Activated CD8-positive, alpha-beta memory T cell treated with anti-CD3 and anti-CD28 coated beads for 24 hours (primary cell): ENCODE data around the gene GTPBP2.
"Not testable (repeated sequence)": the region's sequence is repeated elsewhere in the genome, so short reads cannot be mapped to it uniquely, and the experiment has no call there.

Source experiments
- DNase-seq: peaks from one replicate; pipeline ENCODE4 v3.0.0-alpha.2; 2020

The GTPBP2 gene

DNA sequence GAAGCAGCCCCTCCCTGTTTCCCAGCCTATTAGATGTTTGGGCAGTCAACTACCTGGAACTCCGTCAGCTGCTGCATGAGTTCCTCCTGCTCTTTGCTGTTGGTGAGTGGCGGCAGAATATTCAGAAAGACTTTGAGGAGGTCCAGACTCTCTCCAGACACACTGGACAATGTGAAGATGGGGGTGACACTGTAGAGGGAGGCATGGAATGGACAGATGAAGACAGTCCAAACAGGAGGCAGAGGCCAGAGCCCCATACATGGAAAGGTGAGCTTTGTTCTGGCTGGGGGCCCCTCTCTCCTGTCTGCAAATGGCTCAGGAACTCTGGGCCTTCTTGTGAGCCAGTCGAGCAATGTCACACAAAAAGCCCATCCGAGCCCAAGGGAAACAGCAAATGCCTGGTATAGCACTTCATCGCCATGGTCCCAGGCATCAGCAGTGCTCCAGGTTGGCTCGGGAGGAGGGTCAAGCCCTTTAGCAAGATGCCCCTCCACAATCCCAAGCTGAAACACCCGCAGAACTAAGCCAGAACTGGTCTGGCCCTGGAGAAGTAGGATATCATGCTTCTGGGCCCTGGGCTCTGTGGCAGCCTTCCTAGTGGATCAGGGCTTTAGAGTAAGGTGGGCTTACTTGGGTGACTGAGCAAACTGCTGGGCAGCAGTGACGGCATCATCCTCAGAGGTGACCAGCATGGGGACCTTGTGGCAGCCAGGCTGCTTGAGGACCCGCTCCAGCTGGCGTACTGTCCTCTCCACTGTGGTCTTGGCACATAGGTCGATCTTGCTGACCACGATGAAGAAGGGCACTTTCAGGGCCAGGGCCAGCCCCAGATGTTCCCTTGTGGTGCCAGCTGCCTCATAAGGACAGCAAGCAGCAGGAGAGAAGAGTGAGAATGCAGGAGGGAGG is 4.9 kb downstream of the GTPBP2 start:
- DNase-seq, result no peak

DNA sequence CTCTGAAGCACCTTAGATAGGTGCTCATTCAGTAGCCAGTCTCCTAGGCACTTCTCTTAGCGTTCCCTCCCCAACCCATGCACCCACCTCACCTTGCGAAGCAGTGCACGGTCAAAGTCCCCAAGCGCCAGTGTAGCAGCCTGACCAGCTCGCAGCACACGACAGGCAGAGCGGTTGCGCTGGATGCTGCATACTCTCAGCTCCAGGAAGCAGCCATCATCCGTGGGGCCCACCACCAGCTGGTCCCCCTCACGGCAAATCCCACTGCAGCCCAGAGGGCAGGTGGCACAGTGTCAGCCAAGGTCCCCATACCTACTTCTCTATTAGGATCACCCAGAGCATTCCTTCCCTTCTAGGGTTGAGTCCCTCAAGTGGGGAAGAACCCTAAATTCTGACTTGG is 6.5 kb downstream of the GTPBP2 start:
- no peak for DNase-seq

DNA sequence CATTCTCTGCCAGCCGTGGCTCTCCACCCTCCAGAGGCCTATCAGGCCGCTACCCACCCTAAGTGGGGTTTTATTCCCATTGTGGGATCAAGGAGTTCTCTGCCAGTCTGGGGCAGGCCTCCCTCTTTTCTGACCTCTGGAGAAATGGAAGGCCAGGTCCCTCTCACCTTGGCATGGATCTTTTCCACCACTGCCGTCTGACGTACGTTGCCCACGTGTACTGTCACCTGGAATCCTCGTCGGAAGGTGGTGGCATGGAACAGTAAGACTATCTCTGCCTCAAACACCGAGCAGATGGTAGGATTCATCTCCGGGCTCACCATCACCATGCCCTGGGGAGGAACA is 7.3 kb downstream of the GTPBP2 start:
- DNase-seq, result no peak

DNA sequence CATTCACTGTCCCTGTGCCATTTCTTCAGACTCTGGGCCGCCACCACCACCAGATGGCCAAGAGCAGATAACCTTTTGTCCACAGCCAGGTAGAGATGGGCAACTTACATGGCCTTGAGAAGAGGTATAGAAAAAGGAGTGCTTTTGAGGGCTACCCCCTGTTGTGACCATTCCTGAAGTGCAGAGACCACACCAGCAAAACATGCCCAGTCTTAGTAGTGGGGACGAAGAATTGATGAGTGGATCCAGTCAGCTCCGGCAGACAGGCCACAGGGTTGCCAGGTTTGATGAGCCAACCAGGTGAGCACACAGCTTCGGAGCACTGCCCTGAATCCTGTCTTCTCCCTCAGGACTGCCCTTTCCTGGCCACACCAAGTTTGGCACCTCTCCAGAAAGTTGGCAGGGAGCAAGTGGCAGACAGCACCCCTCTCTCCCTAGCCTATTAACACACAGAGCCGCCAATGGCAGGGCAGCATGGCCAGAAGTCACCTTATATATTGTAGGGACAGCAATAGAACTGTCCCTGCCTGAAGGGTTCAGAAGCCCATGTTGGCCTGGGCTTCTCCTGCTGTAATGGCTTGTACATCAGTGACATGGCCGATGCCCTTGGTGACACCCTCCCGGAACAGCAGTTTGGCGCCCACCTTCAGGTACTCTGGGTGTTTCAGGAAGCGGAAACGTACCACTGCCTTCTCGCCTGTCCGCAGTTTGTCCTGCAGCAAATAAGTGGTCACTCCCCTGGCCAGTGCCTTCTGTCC is 7.8 kb downstream of the GTPBP2 start:
- no peak for DNase-seq

DNA sequence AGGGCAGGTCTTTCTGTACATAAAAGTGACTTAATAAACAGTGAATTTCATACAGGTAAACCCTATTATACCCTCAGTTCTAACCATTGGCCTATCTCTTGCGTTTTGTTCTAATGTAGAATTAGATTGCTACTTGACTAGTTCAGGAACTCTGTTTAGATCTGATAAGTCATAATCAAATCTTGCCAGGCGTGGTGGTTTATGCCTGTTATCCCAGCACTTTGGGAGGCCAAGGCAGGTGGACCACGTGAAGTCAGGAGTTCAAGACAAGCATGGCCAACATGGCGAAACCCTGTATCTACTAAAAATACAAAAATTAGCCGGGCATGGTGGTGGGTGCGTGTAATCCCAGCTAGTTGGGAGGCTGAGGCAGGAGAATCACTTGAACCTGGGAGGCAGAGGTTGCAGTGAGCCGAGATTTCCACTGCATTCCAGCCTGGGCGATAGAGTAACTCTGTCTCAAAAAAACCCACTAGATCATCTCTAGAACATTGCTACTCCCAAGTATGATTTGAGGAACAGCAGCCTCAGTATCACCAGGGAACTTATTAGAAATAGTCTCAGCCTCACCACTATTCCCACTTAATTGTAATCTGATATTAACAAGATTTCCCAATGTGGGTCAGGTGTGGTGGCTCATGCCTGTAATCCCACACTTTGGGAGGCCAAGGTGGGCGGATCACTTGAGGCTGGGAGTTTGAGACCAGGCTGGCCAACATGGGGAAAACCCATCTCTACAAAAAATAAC is 12.2 kb downstream of the GTPBP2 start:
- no peak for DNase-seq

DNA sequence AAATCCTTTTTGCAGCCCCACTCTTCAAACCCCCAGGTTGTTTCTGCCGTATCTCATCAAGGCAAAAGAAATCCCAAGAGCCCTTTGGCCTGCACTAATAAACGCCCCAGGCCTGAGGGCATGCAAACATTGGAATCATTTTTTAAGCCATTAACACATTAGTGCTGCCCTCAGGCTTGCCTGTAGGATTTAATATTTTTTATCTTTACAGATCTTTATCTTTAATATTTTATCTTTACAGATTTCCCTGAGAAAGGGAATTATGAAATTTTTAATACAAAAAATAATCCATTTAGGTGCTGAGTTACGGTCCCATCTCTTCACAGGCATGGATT is 14.7 kb downstream of the GTPBP2 start:
- DNase-seq, result no peak

DNA sequence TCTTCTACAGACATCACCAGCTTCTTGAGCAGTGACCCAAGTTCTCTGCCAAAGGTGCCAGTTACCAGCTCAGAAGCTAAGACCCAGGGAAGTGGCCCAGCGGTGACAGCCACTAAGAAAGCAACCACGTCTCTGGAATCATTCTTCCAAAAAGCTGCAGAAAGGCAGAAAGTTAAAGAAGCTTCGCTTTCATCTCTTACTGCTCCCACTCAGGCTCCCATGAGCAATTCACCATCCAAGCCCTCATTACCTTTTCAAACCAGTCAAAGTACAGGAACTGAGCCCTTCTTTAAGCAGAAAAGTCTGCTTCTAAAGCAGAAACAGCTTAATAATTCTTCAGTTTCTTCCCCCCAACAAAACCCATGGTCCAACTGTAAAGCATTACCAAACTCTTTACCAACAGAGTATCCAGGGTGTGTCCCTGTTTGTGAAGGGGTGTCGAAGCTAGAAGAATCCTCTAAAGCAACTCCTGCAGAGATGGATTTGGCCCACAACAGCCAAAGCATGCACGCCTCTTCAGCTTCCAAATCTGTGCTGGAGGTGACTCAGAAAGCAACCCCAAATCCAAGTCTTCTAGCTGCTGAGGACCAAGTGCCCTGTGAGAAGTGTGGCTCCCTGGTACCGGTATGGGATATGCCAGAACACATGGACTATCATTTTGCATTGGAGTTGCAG is 15.2 kb downstream of the GTPBP2 start:
- DNase-seq, result no peak

DNA sequence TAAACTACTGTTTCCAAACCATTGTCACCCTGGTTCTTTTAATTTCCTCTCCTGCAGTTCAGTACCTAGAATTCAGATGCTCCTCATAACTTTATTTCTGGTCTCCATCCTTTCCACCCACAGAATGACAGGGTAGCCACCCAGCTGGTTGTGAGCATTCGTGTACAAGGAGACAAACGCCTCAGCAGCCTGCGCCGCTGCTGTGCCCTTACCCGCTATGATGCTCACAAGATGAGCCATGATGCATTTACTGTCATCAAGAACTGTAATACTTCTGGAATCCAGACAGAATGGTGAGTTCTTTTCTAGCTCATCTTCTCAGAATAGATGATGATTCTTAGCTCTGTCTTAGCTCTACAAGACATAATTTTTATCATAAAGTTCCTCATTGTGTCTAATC is 18.6 kb downstream of the GTPBP2 start:
- DNase-seq, result no peak

DNA sequence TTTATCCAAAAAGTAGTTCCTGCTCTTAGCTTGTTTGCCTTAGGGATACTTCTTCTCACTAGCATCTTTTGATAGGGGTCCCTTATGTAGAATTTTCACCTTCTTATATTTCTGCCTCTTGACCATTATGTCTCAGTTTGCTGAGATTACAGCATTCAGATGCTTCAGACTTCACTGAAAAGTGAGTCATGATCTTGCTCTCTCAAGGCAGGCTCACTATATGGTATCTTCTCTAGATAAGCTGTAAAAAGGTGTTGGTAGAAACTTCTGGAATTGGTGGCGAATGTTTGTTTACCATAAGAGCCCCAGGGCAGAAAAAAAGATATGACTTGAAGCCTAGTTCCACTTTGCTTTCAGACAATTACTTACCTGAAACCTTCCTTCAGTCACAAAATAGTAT is 19.7 kb downstream of the GTPBP2 start:
- no peak for DNase-seq

DNA sequence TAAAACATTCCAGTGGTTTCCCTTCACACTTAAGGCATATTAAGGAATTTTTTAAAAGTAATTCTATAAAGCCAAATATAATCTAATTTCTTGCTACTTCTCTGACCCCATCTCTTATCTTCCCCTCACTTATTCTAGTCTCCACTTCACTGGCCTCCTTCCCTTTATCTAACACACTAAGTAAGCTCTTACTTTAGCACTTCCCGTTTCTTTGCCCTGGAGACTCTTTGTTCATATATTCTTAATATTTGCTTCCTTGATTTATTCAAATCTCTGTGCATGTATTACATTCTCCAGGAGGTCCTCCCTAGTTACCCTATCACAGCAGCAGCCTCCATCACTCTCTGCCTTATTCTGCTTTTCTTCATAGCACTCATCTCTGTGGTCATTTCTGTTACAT is 20.3 kb downstream of the GTPBP2 start:
- DNase-seq, result no peak

DNA sequence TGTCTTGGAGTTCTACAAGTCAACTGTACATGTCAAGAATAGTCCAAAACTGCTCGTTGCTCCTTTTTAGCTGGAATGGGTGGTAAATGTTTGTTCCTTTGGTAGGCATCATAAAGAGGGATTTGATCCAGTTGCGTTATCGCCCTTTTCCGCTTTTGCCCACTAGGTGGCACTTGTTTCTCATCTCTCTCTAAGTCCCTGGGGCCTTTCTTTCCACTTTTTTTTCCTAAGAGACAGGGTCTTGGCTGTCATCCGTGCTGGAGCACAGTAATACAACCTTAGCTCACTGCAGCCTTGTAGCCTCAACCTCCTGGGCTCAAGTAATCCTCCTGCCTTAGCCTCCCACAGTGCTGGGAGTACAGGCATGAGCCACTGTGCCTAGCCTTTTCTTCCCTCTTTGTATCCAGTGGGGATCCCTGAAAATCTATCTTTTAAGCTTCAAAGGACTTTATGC is 20.7 kb downstream of the GTPBP2 start:
- DNase-seq, result peak; percentile 79

DNA sequence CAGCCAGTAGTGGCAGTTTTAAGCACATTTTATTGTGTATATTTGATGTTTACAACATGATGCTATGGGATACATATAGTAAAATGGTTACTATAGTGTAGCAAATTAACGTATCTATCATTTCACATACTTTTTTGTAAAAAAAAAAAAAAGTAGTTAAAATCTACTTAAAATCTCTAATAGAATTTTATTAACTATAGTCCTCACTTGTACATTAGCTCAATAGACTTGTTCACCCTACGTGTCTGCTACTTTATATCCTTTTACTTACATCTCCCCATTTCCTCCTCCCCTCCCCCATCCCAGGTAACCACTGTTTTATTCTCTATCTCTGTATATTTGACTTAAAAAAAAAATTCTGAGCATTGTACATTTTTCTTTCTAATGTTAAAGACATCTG is 23.0 kb downstream of the GTPBP2 start:
- no peak for DNase-seq

DNA sequence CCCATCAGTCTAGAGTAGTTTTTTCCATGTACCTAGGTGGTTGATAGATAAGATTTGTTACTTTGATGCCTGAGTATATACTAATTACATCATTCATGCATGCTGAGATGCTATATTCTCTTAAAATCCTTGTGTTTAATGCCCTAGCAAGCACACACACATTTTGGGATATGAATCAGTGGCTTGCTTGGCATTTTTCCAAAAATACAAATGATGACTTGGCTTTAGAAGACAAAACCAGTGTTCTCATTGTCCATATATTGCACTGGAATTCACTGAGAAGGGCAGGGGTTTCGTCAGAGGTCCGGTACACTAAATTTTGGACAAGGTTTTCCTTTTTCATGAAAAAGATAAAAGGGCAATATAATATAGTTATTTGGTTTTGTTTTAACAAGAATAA is 24.9 kb downstream of the GTPBP2 start:
- no peak for DNase-seq

DNA sequence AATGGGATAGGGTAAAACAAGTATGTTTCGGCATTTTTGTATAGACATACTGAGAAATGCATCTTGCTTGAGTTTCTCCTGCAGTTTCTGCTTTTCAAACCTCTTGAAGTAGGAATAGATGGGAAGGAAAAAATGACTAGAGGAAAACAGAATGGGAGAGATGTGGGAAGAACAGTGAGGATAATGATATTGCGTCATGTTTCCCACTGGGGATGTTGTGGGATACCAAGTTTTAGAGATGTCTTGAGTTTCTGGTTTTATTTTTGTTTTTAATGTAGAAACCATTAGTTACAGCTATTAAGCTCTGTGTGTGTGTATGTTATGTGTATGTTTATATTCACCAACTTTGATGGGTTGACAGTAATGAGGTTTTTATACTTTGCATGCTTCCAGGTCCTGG is 28.5 kb downstream of the GTPBP2 start:
- no peak for DNase-seq

DNA sequence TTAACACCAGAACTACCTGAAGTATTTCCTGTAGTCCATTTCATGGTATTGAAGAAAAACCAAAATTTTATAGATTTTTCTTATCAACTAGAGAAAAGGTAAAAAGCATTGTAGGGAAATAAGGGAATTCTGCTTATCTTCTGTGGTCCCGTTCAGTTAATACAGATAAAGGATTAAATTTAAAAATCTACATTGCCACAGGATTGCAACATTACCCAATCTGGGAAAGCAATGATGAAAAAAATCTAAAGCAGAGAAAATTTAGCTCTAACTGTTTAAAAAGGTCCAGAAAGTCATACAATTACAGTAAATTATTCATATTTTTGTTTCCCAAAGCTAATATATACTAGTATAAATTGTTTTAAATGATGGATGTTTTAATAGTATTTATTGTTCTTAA is 35.1 kb downstream of the GTPBP2 start:
- no peak for DNase-seq

DNA sequence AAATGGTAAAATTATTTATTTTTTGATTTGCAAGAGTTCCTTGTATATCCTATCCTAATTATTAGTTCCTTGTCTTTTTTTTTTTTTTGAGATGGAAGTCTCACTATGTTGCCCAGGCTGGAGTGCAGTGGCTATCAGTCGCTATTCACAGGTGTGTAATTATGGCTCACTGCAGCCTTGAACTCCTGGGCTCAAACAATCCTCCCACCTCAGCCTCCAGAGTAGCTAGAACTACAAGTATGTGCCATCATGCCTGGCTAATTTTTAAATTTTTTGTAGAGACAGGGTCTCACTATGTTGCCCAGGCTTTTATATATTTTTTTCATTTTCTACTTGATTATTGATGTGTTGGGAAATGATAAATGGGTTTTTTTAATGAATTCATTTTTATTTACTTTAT is 39.5 kb downstream of the GTPBP2 start:
- DNase-seq, result not testable (repeated sequence)

DNA sequence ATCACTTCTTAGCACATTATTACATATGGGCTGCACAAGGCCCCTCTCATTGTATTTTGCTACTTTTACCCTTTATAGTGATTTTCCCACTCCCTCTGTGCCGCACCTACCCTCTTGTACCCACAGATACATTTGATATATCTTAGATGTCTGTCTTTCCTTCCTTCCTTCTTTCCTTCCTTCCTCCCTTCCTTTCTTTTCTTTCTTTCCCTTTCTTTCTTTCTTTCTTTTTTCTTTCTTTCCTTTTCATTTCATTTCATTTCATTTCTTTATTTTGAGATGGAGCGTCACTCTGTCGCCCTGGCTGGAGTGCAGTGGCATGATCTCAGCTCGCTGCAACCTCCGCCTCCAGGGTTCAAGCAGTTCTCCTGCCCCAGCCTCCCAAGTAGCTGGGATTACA is 40.9 kb downstream of the GTPBP2 start:
- no peak for DNase-seq

DNA sequence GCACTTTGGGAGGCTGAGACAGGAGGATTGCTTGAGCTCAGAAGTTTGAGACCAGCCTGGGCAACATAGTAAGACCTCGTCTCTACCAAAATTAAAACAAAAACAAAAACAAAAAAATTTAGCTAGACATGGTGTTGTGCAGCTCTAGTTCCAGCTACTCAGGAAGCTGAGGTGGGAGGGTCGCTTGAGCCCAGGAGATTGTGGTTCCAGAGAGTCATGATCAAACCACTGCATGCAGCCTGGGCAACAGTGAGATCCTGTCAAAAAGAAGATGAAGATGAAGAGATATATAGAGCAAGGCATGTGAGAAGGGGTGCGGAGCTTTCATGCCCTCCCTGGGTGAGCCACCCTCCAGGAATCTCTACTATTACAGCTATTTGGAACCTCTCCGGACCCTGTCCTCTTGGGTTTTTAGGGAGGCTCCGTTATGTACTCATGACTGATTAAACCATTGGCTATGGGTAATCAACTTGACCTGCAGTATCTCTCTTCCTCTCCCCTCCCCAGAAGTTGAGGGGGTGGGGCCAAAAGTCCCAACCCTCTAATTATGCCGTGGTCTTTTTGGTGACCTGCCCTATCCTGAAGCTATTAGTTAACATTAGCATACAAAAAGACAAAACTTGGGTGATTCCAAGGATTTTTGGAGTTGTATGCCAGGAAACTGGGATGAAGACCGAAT is 44.0 kb downstream of the GTPBP2 start:
- no peak for DNase-seq

DNA sequence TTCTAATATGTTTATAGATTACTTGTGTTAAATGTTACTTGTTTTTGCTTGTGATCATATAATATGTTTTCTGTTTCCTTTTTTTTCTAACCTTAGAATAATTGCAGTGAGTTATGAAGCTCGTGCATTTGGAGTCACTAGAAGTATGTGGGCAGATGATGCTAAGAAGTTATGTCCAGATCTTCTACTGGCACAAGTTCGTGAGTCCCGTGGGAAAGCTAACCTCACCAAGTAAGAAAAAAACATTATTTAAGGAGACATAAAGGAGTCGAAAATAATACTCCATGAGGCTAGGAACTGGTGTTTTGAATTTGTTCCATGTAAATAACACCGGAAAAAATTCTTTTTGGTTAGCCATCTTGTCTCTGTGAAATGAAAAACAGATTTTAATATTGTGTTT is 46.2 kb downstream of the GTPBP2 start:
- no peak for DNase-seq

DNA sequence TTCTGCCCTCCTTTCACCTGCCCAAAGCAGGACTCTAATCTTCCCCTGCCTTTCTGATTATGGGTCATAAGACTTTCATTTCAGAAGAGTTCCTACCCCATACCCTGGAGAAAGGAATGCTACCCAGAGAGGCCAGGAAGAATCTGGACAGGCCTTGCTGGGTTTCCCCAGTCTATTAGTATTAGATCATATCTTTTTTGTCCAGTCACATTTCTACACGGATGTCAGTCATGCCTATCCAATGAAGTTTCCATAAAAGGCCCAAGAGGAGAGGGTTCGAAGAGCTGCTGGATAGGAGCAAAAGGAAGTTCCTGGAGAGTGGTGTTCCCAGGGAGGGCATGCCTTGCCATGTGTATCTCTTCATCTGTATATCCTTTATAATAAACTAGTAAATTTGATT is 49.9 kb downstream of the GTPBP2 start:
- DNase-seq, result no peak

DNA sequence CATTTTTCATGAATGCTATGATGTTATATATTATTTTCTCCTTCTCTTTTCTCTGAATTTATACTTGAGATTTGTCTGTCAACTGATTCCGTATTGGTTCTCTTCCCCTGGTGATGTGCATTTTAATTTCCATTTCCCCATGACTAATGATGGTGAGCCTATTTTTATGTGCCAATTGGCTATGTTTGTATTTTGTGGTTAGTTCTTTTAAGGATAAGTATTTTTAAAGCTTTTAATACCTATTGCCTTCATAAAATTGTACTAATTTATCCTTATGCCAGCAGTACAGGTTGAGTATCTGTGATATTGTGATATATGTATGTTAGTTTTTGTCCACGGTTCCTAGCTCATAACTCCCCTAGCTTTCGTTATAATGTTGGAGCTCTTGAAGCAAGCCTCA is 50.3 kb downstream of the GTPBP2 start:
- no peak for DNase-seq

DNA sequence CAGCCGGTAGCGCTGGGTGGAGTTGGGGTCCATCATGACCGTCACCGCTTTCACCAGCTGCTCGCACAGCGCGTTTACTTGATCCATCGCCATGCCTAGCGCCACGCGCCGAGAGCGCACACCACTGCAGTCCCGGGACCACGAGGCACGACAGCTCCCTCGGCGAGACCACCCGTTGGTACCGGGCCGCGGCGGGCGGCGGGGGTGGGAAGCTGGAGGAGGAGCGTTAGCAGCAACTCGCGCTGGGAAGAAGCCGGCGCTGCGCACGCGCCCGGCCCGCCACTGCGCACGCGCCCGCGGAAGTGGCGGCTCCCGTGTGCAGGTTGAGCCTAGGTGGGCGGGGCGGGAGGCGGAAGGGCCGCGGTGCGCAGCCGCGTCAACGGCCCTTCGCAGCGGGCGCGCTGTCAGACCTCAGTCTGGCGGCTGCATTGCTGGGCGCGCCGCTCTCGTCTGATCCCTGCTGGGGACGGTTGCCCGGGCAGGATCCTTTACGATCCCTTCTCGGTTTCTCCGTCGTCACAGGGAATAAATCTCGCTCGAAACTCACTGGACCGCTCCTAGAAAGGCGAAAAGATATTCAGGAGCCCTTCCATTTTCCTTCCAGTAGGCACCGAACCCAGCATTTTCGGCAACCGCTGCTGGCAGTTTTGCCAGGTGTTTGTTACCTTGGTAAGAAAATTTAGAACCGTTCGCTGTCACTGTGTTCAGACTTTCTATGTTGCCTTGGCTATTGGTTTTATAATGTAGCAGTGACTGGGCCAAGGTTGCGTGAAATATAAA is 53.1 kb downstream of the GTPBP2 start, which contains the start of the genes POLH and XPO5:
Gene POLH (plus strand): TSS at position 414 of the 780 bp plus-strand sequence. CDS start 6,135 bp downstream, outside the sequence.
Gene XPO5 (minus strand): TSS at position 267 of the 780 bp plus-strand sequence. CDS start 174 bp downstream, at position 93.
- DNase-seq, result peak; percentile 95
